Nephron progenitor cell (in vitro differentiated cells): Measurements from ENCODE around the gene EXOSC10.

Experiments used
- DNase-seq: peaks from one replicate; pipeline ENCODE4 v3.0.0; 2021
- H3K27ac Mint-ChIP-seq: 2 replicates; pipeline ENCODE4 v1.8.0; 2021; ENCODE audit warnings: mild to moderate bottlenecking, moderate library complexity, mixed read lengths
- H3K27me3 Mint-ChIP-seq: 2 replicates; pipeline ENCODE4 v1.8.0; 2021; ENCODE audit warnings: mild to moderate bottlenecking, low read depth, mixed read lengths; ENCODE audit not compliant: poor library complexity
- H3K36me3 Mint-ChIP-seq: 2 replicates; pipeline ENCODE4 v1.8.0; 2021; ENCODE audit warnings: low read depth, mixed read lengths
- H3K4me1 Mint-ChIP-seq: 2 replicates; pipeline ENCODE4 v1.8.0; 2021; ENCODE audit warnings: mixed read lengths
- H3K4me3 Mint-ChIP-seq: 2 replicates; pipeline ENCODE4 v1.8.0; 2021; ENCODE audit warnings: mild to moderate bottlenecking, moderate library complexity, mixed read lengths
- H3K9me3 Mint-ChIP-seq: 2 replicates; pipeline ENCODE4 v1.8.0; 2021; ENCODE audit warnings: mild to moderate bottlenecking, moderate library complexity, mixed read lengths
- TF ChIP-seq, protein P1 (sequence below): fragments of 200-600 bp; sonication (generic); IDR thresholded peaks from 2 replicates; pipeline ENCODE4 v1.5.0; 2021; ENCODE audit warnings: antibody characterized with exemption

Gene EXOSC10

GRCh38 chr1:11125931-11126330 lies 26.3 kb upstream of the EXOSC10 start:
- TF ChIP-seq, protein P1, sequence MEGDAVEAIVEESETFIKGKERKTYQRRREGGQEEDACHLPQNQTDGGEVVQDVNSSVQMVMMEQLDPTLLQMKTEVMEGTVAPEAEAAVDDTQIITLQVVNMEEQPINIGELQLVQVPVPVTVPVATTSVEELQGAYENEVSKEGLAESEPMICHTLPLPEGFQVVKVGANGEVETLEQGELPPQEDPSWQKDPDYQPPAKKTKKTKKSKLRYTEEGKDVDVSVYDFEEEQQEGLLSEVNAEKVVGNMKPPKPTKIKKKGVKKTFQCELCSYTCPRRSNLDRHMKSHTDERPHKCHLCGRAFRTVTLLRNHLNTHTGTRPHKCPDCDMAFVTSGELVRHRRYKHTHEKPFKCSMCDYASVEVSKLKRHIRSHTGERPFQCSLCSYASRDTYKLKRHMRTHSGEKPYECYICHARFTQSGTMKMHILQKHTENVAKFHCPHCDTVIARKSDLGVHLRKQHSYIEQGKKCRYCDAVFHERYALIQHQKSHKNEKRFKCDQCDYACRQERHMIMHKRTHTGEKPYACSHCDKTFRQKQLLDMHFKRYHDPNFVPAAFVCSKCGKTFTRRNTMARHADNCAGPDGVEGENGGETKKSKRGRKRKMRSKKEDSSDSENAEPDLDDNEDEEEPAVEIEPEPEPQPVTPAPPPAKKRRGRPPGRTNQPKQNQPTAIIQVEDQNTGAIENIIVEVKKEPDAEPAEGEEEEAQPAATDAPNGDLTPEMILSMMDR: no peak
- Mint-ChIP-seq H3K4me1 (no peaks in the 10 kb centered on the region), H3K27me3 (no peaks in the 10 kb centered on the region), H3K27ac (no peak overlapping the region), H3K36me3 (peaks cover 67% of the 10 kb centered on the region), H3K4me3 (no peak overlapping the region), H3K9me3 (no peaks in the 10 kb centered on the region)
- DNase-seq: no peak

GRCh38 chr1:11124965-11125364 lies 25.3 kb upstream of the EXOSC10 start:
- DNase-seq: no peak
- H3K27me3 Mint-ChIP-seq: no peaks in the 10 kb centered on the region
- H3K9me3 Mint-ChIP-seq: no peaks in the 10 kb centered on the region
- TF ChIP-seq, protein P1: no peak
- H3K4me3 Mint-ChIP-seq: no peak overlapping the region
- H3K27ac Mint-ChIP-seq: no peak overlapping the region
- peaks cover 63% of the 10 kb centered on the region for H3K36me3 Mint-ChIP-seq
- no peaks in the 10 kb centered on the region for H3K4me1 Mint-ChIP-seq

GRCh38 chr1:11116318-11116717 lies 16.6 kb upstream of the EXOSC10 start:
- Mint-ChIP-seq H3K36me3 (peaks cover 58% of the 10 kb centered on the region), H3K27me3 (no peaks in the 10 kb centered on the region), H3K4me1 (no peaks in the 10 kb centered on the region), H3K4me3 (no peak overlapping the region), H3K27ac (no peak overlapping the region), H3K9me3 (no peaks in the 10 kb centered on the region)
- DNase-seq: no peak
- TF ChIP-seq, protein P1: no peak

GRCh38 chr1:11114966-11115365 lies 15.3 kb upstream of the EXOSC10 start:
- Mint-ChIP-seq H3K27ac (peak overlapping the region; percentile 51), H3K36me3 (peaks cover 49% of the 10 kb centered on the region)
- TF ChIP-seq, protein P1: no peak

GRCh38 chr1:11109047-11109760 lies 9.5 kb upstream of the EXOSC10 start:
- Mint-ChIP-seq H3K27ac (peak overlapping the region; percentile 43), H3K9me3 (no peaks in the 10 kb centered on the region), H3K4me1 (peaks cover 53% of the 10 kb centered on the region), H3K4me3 (peak overlapping the region; percentile 7), H3K27me3 (no peaks in the 10 kb centered on the region), H3K36me3 (peaks cover 51% of the 10 kb centered on the region)
- no peak for DNase-seq
- TF ChIP-seq, protein P1: no peak

More at GRCh38 chr1:11114966-11115365, 15.3 kb upstream of the EXOSC10 start:
- Mint-ChIP-seq H3K27me3 (no peaks in the 10 kb centered on the region), H3K4me1 (no peaks in the 10 kb centered on the region), H3K9me3 (no peaks in the 10 kb centered on the region), H3K4me3 (no peak overlapping the region)
- DNase-seq: no peak

- H3K27ac Mint-ChIP-seq: peak overlapping the region; percentile 1
- H3K4me3 Mint-ChIP-seq: peak overlapping the region; percentile 9
- H3K27me3 Mint-ChIP-seq: no peaks in the 10 kb centered on the region
- DNase-seq: peak; percentile 64
- peaks cover 37% of the 10 kb centered on the region for H3K36me3 Mint-ChIP-seq
- H3K9me3 Mint-ChIP-seq: no peaks in the 10 kb centered on the region
- peaks cover 62% of the 10 kb centered on the region for H3K4me1 Mint-ChIP-seq
- TF ChIP-seq, protein P1: no peak
These were observed 7.9 kb upstream of the EXOSC10 start for GRCh38 chr1:11107599-11107998.
